ENCODE results near the gene SPAG5.
A peak's percentile ranks its signal among the peaks of the same experiment; 100 is the strongest.

SPAG5 gene

DNA sequence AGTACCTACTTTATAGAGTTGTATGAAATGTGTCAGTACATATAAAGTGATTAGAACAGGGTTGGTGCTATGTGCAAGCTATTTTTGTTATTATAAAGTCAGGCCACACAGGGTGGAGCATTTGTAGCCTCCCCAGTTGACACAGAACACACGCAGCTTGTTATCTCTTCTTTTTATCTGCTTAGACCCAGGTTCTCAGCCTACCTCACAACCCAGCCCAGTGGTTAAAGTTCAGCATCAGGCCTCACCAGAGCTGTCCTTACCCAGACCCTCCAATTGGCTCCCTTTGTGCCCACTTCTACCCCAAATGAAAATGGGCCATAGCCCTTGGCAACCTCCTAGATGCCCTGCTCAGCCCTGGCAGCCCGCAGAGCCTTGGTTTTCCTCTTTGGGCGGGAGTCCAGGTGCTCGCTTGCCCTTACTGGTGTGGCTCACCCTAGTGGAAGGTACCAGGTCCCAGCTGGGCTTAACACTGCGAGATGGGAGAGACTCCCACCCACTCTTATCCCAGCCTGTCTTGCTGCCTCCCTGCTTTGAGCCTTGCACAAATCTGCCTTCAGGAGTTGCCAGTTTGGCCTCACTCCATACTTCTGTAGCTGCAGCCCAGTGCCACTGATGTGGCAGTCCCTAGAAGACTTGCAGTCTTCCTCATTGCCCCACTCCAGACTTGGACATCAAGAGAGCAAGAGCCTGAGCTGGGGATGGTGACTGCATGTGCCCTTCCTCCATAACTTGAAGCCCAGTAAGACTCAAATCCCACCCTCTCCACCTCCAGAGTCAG is 26.4 kb downstream of the SPAG5 start:
- no peak for DNase-seq

DNA sequence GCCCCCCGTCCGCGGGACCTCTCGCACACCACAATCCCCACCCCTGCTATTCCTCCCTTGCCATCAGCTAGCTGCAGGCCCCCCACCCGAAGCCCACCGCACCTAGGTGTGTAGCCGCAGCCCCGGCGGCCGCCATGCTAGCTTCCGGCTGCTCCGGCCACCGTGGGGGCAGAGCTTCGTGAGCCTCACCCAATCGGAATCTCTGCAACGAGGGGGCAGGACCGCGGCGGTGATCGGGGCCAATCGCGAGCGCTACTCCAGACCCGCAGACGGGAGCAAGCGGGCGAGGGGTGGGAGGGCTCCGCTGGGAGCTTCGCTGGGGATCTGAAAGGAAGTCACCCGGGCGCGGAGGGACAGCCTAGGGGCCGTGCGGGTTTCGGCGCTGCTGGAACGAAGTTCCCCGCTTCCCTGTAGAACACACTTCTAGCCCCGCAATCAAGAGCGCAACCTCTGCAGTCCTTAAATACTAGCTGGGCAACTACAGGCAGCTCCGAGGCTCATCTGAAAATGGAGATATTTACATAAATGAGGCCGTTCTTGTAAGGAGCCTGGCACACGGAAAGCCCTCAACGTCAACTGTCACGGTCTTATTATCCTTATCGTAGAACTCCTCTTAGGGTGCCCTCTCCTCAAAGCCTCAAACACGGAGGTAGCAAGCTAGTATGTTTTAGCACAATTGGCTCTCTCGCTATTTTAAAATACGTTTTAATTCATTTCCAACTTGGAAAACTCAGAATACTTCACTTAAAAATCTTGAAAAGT is 27.3 kb downstream of the SPAG5 start, which contains the start of gene PIGS:
TSS of gene PIGS (minus strand) at position 164 of the 762 bp plus-strand sequence. CDS start at position 136, 28 bp downstream.
- DNase-seq = peak; percentile 91

- peak; percentile 58 for DNase-seq
Measured at GRCh38 chr17:28570716-28571360, 28.0 kb downstream of the SPAG5 start.

DNA sequence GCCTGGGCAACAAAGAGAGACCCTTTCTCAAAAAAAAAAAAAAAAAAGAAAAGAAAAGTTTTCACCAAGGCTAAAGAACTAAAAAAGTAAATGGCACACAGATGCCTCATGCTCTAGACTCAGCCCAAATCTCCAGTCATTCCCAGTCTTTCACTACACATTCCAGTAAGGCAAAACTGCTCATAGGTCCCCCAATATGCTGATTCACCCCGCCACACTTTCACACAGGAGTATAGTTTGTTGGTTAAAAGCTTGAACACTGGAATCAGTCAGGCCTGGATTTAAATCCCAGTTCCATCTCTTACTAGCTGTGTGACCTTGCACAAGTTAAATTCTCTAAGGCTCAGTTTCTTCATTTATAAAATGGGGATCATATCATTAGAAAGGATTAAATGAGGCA is 29.4 kb downstream of the SPAG5 start:
- no peak for DNase-seq

DNA sequence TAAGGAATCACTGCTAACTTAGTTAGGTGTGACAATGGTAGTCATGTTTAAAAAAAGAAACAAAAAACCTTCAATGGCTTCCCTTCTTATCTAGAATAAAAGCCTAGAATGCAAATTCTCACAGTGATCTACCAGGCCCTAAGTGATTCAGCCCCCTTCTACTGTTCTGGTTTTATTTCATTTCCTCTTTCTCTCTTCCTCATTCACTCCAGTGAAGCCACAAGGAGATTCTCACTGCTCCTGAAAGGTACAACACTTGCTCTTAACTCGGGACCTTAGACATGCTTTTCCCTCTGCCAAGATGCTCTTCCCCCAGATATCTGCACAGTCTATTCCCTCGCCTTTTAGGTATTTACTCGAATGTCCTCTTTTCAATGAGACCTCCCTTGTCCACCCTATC is 31.2 kb downstream of the SPAG5 start:
- DNase-seq = no peak

DNA sequence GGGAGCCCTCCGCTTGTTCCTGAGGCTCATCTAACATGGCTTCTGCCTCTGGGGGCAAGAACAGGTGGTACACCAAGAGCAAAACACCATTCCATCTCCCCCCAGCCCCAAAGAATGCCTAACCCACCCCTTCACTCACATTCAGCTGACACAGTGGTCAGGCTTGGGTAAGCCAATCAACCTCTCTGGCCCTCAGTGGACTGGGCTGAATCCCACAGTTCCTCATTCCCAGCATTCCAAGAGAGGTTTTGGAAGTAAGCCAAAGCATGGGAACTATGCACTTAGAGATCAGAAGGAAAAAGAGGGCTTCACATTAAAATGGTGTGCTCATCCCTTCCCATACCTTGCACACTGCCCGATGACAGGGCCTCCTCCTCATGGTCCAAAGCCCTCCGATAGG is 35.4 kb downstream of the SPAG5 start:
- DNase-seq = no peak

DNA sequence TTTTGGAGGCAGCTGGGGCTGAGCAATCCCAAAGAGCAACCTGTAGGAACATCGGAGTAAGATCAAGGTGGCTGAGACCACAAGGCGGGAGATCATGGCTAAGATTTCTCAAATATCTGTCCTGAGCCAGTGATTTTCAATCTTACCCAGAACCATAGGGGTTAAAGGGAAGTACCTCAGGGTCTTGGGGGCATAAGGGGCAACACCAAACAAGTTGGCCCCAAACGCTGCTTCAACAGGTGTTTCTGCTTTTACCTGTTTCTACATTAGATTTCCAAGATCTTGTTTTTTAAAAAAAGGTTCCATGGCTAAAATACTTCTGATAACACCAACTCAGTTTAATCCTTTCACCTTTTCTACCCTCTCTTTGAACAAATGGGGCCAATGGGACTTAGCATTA is 43.8 kb downstream of the SPAG5 start:
- no peak for DNase-seq

DNA sequence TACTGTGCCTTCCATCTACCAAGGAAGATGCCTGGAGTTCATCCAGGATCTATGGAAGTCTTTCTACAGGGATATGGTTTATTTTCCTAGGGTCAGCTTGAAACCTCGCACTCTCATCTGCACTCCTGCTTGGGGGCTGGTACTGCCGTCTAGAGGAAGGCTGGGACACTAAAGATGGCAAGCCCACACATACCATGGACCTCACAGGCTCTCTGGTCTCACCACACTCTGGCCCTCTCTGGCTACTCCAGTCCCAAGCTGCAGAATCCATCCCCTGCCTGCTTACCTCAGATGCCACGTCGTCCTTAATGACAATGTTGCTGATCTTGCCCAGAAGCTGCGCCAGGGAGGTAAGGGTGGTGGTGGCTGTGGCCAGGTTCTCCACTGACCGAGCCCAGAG is 44.3 kb downstream of the SPAG5 start:
- DNase-seq = no peak

DNA sequence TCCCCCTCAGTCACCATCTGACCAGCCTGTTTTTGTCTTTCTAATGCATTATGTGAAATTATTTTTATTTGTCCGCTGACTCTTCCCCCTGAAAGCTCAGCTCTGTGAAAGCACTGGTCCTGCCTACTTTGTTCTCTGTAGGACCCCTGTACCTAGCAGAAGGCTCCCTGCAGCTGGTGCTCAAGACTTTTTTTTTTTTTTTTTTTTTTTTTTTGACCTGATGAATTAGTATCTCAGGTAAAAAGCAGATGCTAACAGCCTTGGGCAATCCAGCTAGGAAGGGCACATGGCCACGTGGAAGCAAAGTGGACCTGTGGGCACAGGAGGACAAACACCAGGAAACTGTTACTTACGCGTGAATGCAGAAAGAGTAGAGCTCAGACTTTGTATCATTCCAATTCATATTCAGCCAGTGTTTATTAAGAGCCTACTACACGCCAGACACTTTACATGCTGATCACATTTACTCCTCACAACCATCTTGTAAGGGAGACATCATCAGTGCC is 45.8 kb downstream of the SPAG5 start:
- no peak for DNase-seq

- peak; percentile 75 for DNase-seq
Measured at GRCh38 chr17:28552176-28552999, 46.4 kb downstream of the SPAG5 start, which contains the start of gene UNC119. Gene UNC119, minus strand, starts transcription at chr17:28552624. Its CDS starts 67 bp downstream, at chr17:28552557.

DNA sequence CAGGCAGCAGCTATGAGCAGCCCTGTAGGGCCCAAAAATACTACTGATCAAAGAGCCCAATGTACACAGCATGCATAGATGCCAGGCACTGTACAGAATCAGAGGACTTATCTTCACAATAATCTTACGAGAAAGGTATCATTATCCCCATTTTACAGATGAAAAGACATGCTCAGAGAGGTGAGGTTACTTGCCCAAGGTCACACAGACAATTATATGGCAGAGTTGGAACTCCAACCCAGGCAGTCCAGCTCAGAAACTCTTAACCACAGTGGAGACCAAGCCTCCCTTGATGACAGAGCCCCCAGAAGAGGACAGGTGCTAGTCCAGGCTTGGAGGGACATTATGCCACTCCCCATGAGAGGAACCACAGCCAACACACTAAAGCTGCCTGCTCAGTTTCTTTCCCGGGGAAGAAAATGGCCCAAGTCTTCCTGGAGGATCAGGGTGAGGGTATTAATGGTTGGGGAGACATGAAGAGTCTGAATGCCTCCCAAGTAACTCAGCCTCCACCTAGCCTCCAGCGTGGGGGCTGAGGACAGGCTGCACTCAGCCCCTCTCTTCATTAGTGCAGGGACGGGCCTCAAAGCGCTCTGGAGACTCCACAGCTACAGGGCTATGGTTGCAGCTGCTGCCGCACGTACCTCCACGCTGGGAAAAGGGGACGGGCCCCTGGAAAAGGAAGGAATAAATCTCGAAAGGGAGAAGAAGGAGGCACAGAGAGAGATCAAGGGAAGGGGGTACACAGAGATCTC is 47.2 kb downstream of the SPAG5 start:
- no peak for DNase-seq

- DNase-seq = no peak
Measured at GRCh38 chr17:28550858-28551257, 48.0 kb downstream of the SPAG5 start.

- DNase-seq = peak; percentile 83
Measured at GRCh38 chr17:28549236-28550132, 49.3 kb downstream of the SPAG5 start.

DNA sequence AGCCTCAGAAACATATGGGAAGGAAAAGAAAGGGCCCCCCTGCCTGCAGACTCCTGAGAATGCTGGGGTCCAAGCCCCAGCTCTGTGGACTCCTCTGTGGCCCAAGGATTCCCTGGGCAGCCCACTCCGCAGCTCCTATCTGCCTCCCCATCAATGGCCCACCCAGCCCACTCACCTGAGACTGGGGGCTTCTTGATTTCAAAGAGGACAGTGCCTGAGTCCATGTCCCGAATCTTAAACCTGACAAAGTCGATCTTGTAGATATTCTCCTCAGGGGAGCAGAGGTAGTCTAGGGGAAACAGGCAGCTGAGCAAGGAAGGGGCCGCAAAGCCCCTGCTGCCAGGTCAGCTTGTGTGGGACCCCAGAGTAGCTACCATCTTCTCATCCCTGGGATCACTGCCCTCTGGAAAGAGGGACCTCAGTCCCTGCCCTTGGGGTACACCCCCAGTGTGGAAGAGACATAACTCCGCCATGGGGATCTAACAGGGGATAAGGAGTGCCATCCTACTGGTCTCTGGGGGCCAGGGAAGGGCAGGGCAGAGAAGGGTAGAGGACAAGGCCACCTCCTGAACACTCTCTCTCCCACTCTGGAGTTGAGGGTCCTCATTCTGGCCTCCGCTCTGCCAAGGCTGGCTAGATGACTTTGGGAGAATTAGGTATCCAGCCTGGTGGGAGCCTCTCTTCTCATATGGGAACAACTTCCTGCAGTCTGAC is 50.3 kb downstream of the SPAG5 start:
- DNase-seq = no peak

GRCh38 chr17:28547623-28548416 is 51.0 kb downstream of the SPAG5 start:
- DNase-seq = peak; percentile 76

DNA sequence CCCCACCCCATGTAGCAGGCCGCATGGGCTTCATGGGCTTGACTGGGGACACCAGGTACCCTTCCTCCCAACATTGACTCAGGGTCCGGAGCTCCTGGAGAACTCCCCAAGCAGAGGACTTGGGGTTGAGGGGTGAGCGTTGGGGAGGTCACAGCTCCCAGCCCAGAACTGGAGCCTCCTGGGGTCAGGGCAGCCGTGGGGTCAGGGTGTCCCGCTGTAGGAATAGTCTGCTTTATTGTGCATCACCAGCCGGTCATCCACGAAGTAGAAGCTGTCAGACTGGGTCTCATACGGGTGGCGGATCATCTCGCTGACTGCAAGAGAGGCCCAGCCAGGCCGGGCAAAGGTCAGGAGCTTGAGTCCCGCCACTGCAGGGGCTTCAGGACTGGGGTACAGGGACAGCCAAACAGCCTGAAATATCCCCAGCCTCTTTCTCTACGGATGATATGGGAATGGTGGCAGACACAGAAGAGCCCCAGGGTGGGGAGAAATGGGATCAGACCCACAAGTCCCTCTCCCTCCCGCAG is 51.7 kb downstream of the SPAG5 start:
- no peak for DNase-seq

- no peak for DNase-seq
Measured at GRCh38 chr17:28545787-28546415, 52.9 kb downstream of the SPAG5 start.

DNA sequence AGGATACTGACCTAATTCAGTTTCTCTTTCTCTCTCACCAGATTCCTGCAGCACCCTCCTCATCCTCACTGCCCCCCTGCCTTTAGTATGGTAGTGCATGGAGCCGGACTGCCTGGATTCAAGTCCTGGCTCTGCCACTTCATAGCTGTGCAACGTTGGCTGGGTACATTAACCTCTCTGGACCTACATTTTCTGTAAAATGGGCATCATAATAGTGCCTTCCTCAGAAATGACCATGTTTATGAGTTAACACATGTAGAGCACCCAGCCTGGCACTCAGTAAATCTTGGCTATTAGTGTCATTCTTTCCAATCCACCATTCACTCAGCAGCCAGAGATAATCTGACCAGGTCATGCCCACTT is 53.7 kb downstream of the SPAG5 start:
- DNase-seq = no peak
